K562 (cell line): ENCODE results near the gene LAMP1. TPM values are rescaled to one million over a fixed set of nuclear protein-coding genes. Genes with fewer than 3 reads are reported as not detected.

Experiments
- ATAC-seq: fragments of 200-7000 bp; cut with Tn5 transposase; 3 replicates; pipeline ENCODE4 v1.9.1; 2020; ENCODE audit warnings: moderate library complexity
- BruUV-seq: library from RNA; stranded (reverse); fragments of 400-500 nt; replicated peaks from 2 replicates; lab custom pipeline; 2021; lab: Mats Ljungman, UMichigan
- CTCF ChIA-PET: fragments of 300-600 bp; formaldehyde crosslinking; extraction: SDS; loops from one replicate; lab custom pipeline; 2021; ENCODE audit warnings: low intra/inter-chr PET ratio; lab: Yijun Ruan, JAX
- POLR2A ChIA-PET: fragments of 300-600, 350-650 bp; sonication (Branson Sonifier 250); formaldehyde crosslinking; extraction: SDS; loops from one replicate; lab custom pipeline; 2021; ENCODE audit warnings: antibody characterized with exemption, inconsistent platforms; lab: Yijun Ruan, JAX
- DNase-seq, 4 experiments: peaks; one replicate each; pipeline versions ENCODE4 v3.0.0 to v3.0.0-alpha.2; 2011 to 2018; ENCODE audit warnings: low spot score in 3 of 4, mixed read lengths in 3 of 4; ENCODE audit errors: extremely low read depth in 1 of 4
- FAIRE-seq: peaks from 2 replicates; lab custom pipeline; 2011; peaks lifted over from hg19 to GRCh38; lab: Jason Lieb, UNC
- H2AFZ ChIP-seq: 2 replicates; pipeline ENCODE4 v1.6.0; 2011; ENCODE audit warnings: low read depth, low read length, control low read depth, inconsistent platforms
- H3K27ac ChIP-seq: fragments of 200-600 bp; 3 replicates; pipeline ENCODE4 v1.8.0; 2011; ENCODE audit warnings: low read depth, mild to moderate bottlenecking, control low read depth, inconsistent platforms, low read length, moderate library complexity, mixed read lengths; ENCODE audit errors: extremely low read depth
- H3K27me3 ChIP-seq, 2 experiments: fragments of 300-600 bp in 1 of 2; 2 replicates in 1 of 2; 3 replicates in 1 of 2; pipeline versions ENCODE4 v1.6.0 to v1.8.0; 2011; ENCODE audit warnings: inconsistent platforms in 2 of 2, low read length in 2 of 2, mild to moderate bottlenecking in 1 of 2, mixed read lengths in 1 of 2, moderate library complexity in 1 of 2; ENCODE audit not compliant: control insufficient read depth in 2 of 2, insufficient read depth in 2 of 2
- H3K36me3 ChIP-seq: fragments of 300-600 bp; 3 replicates; pipeline ENCODE4 v1.8.0; 2011; ENCODE audit warnings: mild to moderate bottlenecking, low read length, inconsistent platforms; ENCODE audit not compliant: control insufficient read depth, insufficient read depth
- H3K4me1 ChIP-seq, 2 experiments: fragments of 200-600 bp in 1 of 2; replicated peaks in 1 of 2; 2 replicates in 1 of 2; 3 replicates in 1 of 2; pipeline versions ENCODE4 v1.5.1 to v1.8.0; 2011; ENCODE audit warnings: inconsistent platforms in 2 of 2, low read length in 2 of 2, mild to moderate bottlenecking in 1 of 2, mixed read lengths in 1 of 2, moderate library complexity in 1 of 2; ENCODE audit not compliant: control insufficient read depth in 2 of 2, insufficient read depth in 2 of 2
- H3K4me2 ChIP-seq: 2 replicates; pipeline ENCODE4 v1.6.1; 2011; ENCODE audit warnings: low read length, control low read depth, inconsistent platforms, mixed read lengths; ENCODE audit not compliant: insufficient read depth
- H3K4me3 ChIP-seq: fragments of 200-600 bp; sonication (generic), shearing (Covaris generic); 2 replicates; pipeline ENCODE4 v1.5.1; 2016; ENCODE audit warnings: control low read depth, inconsistent platforms
- H3K79me2 ChIP-seq: fragments of 200-600 bp; 3 replicates; pipeline ENCODE4 v1.8.0; 2011; ENCODE audit warnings: low read length, inconsistent platforms; ENCODE audit not compliant: control insufficient read depth, insufficient read depth
- H3K9ac ChIP-seq, 2 experiments: 2 replicates each; pipeline versions ENCODE4 v1.6.0 to v1.6.1; 2011; ENCODE audit warnings: low read depth in 2 of 2, low read length in 2 of 2, control low read depth in 1 of 2, inconsistent platforms in 1 of 2, mild to moderate bottlenecking in 1 of 2, mixed read lengths in 1 of 2; ENCODE audit not compliant: insufficient read depth in 1 of 2
- H3K9me1 ChIP-seq: one replicate; pipeline ENCODE4 v1.6.0; 2011; ENCODE audit warnings: inconsistent platforms, mild to moderate bottlenecking, low read length, moderate library complexity; ENCODE audit not compliant: control insufficient read depth, insufficient read depth
- H3K9me3 ChIP-seq: replicated peaks from 2 replicates; pipeline ENCODE4 v1.5.1; 2011; ENCODE audit warnings: low read depth, low read length, inconsistent platforms; ENCODE audit not compliant: control insufficient read depth, insufficient read depth
- H4K20me1 ChIP-seq: replicated peaks from 2 replicates; pipeline ENCODE4 v1.6.1; 2011; ENCODE audit warnings: low read length, inconsistent platforms, mixed read lengths; ENCODE audit not compliant: control insufficient read depth, insufficient read depth
- ARID1B ChIP-seq: fragments of 450-650 bp; IDR thresholded peaks from 2 replicates; pipeline ENCODE4 v1.6.1; 2016; ENCODE audit warnings: antibody characterized with exemption, mild to moderate bottlenecking, inconsistent platforms
- CREB1 ChIP-seq, 2 experiments: sonication (generic) in 1 of 2; formaldehyde crosslinking in 1 of 2; IDR thresholded peaks; 2 replicates each; pipeline versions ENCODE4 v1.6.1 to v1.8.0; 2012 to 2022; ENCODE audit warnings: inconsistent platforms in 1 of 2, mild to moderate bottlenecking in 1 of 2, missing genetic modification reagents in 1 of 2, moderate library complexity in 1 of 2
- FOXP4 ChIP-seq: sonication (generic); formaldehyde crosslinking; IDR thresholded peaks from 2 replicates; pipeline ENCODE4 v1.8.0; 2022; ENCODE audit warnings: mild to moderate bottlenecking, missing genetic modification reagents, borderline replicate concordance
- HDAC6 ChIP-seq: IDR thresholded peaks from 2 replicates; pipeline ENCODE4 v1.6.1; 2012; ENCODE audit warnings: low read depth, mild to moderate bottlenecking, control low read depth, inconsistent platforms, low read length, moderate library complexity
- HNRNPL ChIP-seq: fragments of 200-400 bp; formaldehyde crosslinking; IDR thresholded peaks from 2 replicates; pipeline ENCODE4 v1.6.1; 2017; ENCODE audit warnings: low read depth, mild to moderate bottlenecking, low read length
- LCOR ChIP-seq: sonication (generic); formaldehyde crosslinking; IDR thresholded peaks from 2 replicates; pipeline ENCODE4 v1.8.0; 2022; ENCODE audit warnings: mild to moderate bottlenecking, missing genetic modification reagents
- PREB ChIP-seq: sonication (generic); formaldehyde crosslinking; IDR thresholded peaks from 2 replicates; pipeline ENCODE4 v1.8.1; 2023; ENCODE audit warnings: mild to moderate bottlenecking, missing genetic modification reagents
- SRSF1 ChIP-seq: fragments of 200-400 bp; formaldehyde crosslinking; IDR thresholded peaks from 2 replicates; pipeline ENCODE4 v1.6.1; 2017; ENCODE audit warnings: mild to moderate bottlenecking, low read depth, low read length, moderate library complexity
- ZNF280A ChIP-seq: fragments of 450-650 bp; IDR thresholded peaks from 2 replicates; pipeline ENCODE4 v1.6.1; 2018; ENCODE audit warnings: mild to moderate bottlenecking, low read depth; ENCODE audit not compliant: partially characterized antibody
- ZNF408 ChIP-seq: fragments of 250-450 bp; sonication (Bioruptor Pico); IDR thresholded peaks from 2 replicates; pipeline ENCODE4 v1.4.0; 2020; ENCODE audit warnings: low read depth, mild to moderate bottlenecking, moderate library complexity
- WGBS: fragments of 100-300 bp; shearing (Covaris generic); methylation state at CpG from one replicate; pipeline ENCODE4 v1.1.6; 2016; ENCODE audit warnings: low coverage, mixed read lengths; ENCODE audit not compliant: insufficient coverage; ENCODE audit errors: missing lambda C conversion rate; 5-methylcytosine and 5-hydroxymethylcytosine counted together
- in situ Hi-C: fragments of 300-500 bp; cut with MboI; formaldehyde crosslinking; loops from 4 replicates; pipeline ENCODE4 v1.15.0; 2018; ENCODE audit warnings: inconsistent platforms, mixed read lengths
- intact Hi-C: fragments of 100-400 bp; cut with micrococcal nuclease; formaldehyde crosslinking; loops from 2 replicates; pipeline ENCODE4 v1.14.2; 2022
- polyA plus RNA-seq, 8 experiments: library from polyadenylated mRNA; depleted of rRNA in 4 of 8; stranded (reverse) in 5 of 8; unstranded in 3 of 8; fragments of >200 nt; fragmentation: Nextera tagmentation in 2 of 8; fragmentation: Illumina TruSeq in 1 of 8; extraction: Ambion mirVana in 2 of 8; extraction: Trizol in 1 of 8; gene quantifications; 2 replicates each; pipeline versions ENCODE4 v1.2.1 to v1.2.3, GENCODE V29; 2011 to 2014; ENCODE audit warnings: inconsistent platforms in 1 of 8, missing spikeins in 1 of 8
- total RNA-seq, 7 experiments: library from RNA; depleted of rRNA in 6 of 7; stranded (reverse); fragments of >200 nt in 6 of 7; fragmentation: Illumina TruSeq in 2 of 7; extraction: Trizol in 2 of 7; gene quantifications; 2 replicates each; pipeline versions ENCODE4 v1.2.1 to v1.2.3, GENCODE V29; 2011 to 2021; ENCODE audit warnings: low replicate concordance in 1 of 7

LAMP1 gene
- total and polyA plus RNA-seq, 9 of the 15 experiments (the other 6 are each of a cell fraction or from before 2014, with no cell fraction given), result 2.2 to 70.1 (median 30.5) TPM

GRCh38 chr13:113369189-113369588 is 72.2 kb downstream of the LAMP1 start:
- POLR2A ChIA-PET, result no interaction called here
- no peak for TF ChIP-seq SRSF1
- no peak for TF ChIP-seq ARID1B
- TF ChIP-seq CREB1 (IDR thresholded peaks at IDR 0.05), result no peak
- no peak for TF ChIP-seq CREB1 (CRISPR knock-in tag; IDR thresholded peaks at IDR 0.05)
- TF ChIP-seq PREB (CRISPR knock-in tag), result no peak
- TF ChIP-seq ZNF408 (CRISPR knock-in tag), result no peak
- TF ChIP-seq ZNF280A, result no peak
- no peak for TF ChIP-seq FOXP4
- no peak for TF ChIP-seq HNRNPL
- TF ChIP-seq HDAC6, result no peak
- TF ChIP-seq LCOR (CRISPR knock-in tag), result no peak
- TF ChIP-seq, all 486 proteins: peak for 0
- Histone ChIP-seq H3K4me3 (no peak overlapping the region), H4K20me1 (no peaks in the 10 kb centered on the region), H3K27ac (no peak overlapping the region), H3K79me2 (no peaks in the 10 kb centered on the region), H3K9me3 (no peaks in the 10 kb centered on the region), H3K4me1 (peaks cover 0 to 26% of the 10 kb centered on the region in 2 experiments; a peak in 3 of 5 replicates), H2AFZ (no peak overlapping the region), H3K4me2 (no peak overlapping the region), H3K27me3 (peaks cover 0 to 2% of the 10 kb centered on the region in 2 experiments; a peak in 1 of 5 replicates), H3K9ac (no peak overlapping the region), H3K9me1 (no peaks in the 10 kb centered on the region), H3K36me3 (no peaks in the 10 kb centered on the region)
- no peak for DNase-seq
- in situ Hi-C loops, result no loop called here
- no peak for ATAC-seq
- CTCF ChIA-PET, result no interaction called here
- intact Hi-C loops, result no loop called here
- FAIRE-seq, result no peak
- BruUV-seq, result no TSS peak
- 35% methylated on average over 17 of the region's 29 CpGs for WGBS
